HCT116 (cell line): ENCODE measurements around the gene FSD1L. TPM values are rescaled to one million over a fixed set of nuclear protein-coding genes. Genes with fewer than 3 reads are reported as not detected.
"Not testable (repeated sequence)": the region's sequence is repeated elsewhere in the genome, so short reads cannot be mapped to it uniquely, and the experiment has no call there.

ENCODE experiments used
- ATAC-seq: fragments of 200-7000 bp; cut with Tn5 transposase; 2 replicates; pipeline ENCODE4 v1.9.1; 2020; ENCODE audit warnings: mild to moderate bottlenecking, moderate library complexity
- BruUV-seq: library from RNA; stranded (reverse); fragments of 400-500 nt; replicated peaks from 2 replicates; lab custom pipeline; 2021; lab: Mats Ljungman, UMichigan
- CTCF ChIA-PET: fragments of 300-600 bp; sonication (Branson Sonifier 250); formaldehyde crosslinking; loops from one replicate; lab custom pipeline; 2021; ENCODE audit warnings: antibody characterized with exemption; lab: Charles Lee
- POLR2A ChIA-PET: fragments of 300-600, 350-600 bp; sonication (Branson Sonifier 250); formaldehyde crosslinking; loops from one replicate; lab custom pipeline; 2021; ENCODE audit warnings: antibody characterized with exemption; lab: Charles Lee
- RAD21 ChIA-PET, 2 experiments: fragments of 300-600 bp; sonication (Branson Sonifier 250); formaldehyde crosslinking; loops; one replicate each; lab custom pipeline; 2023; ENCODE audit warnings: low total read pairs in 2 of 2; ENCODE audit not compliant: uncharacterized antibody in 2 of 2, unreplicated experiment in 2 of 2, low non-redundant PET in 1 of 2; lab: Charles Lee
- DNase-seq: peaks from one replicate; pipeline ENCODE4 v3.0.0-alpha.2; 2010; ENCODE audit warnings: low read depth, low spot score
- H2AFZ ChIP-seq: fragments of 200-600 bp; shearing (Covaris generic), sonication (generic); 2 replicates; pipeline ENCODE4 v1.6.1; 2017; ENCODE audit warnings: low read depth, mixed run types, mixed read lengths, antibody characterized with exemption, low read length; ENCODE audit not compliant: poor library complexity, severe bottlenecking
- H3K27ac ChIP-seq: 2 replicates; pipeline ENCODE4 v1.5.1; 2012; ENCODE audit warnings: low read depth, low read length
- H3K27me3 ChIP-seq: fragments of 200-600 bp; sonication (generic); 2 replicates; pipeline ENCODE4 v1.6.1; 2016; ENCODE audit warnings: mixed run types, low read length, mixed read lengths; ENCODE audit not compliant: insufficient read depth
- H3K36me3 ChIP-seq, 2 experiments: fragments of 200-500 bp in 1 of 2; fragments of 200-600 bp in 1 of 2; sonication (Bioruptor generic) in 1 of 2; sonication (generic) in 1 of 2; 2 replicates each; pipeline versions ENCODE4 v1.5.1 to v1.6.1; 2014 to 2016; ENCODE audit warnings: low read length in 2 of 2, inconsistent platforms in 1 of 2, mixed read lengths in 1 of 2, mixed run types in 1 of 2; ENCODE audit not compliant: insufficient read depth in 2 of 2, control insufficient read depth in 1 of 2
- H3K4me1 ChIP-seq, 2 experiments: fragments of 200-600 bp in 1 of 2; sonication (generic) in 1 of 2; 2 replicates each; pipeline versions ENCODE4 v1.5.1 to v1.6.1; 2012 to 2017; ENCODE audit warnings: low read length in 2 of 2, inconsistent platforms in 1 of 2, mild to moderate bottlenecking in 1 of 2, mixed read lengths in 1 of 2, mixed run types in 1 of 2, moderate library complexity in 1 of 2; ENCODE audit not compliant: insufficient read depth in 2 of 2, control insufficient read depth in 1 of 2
- H3K4me2 ChIP-seq: fragments of 200-600 bp; sonication (generic); 2 replicates; pipeline ENCODE4 v1.6.1; 2017; ENCODE audit warnings: mixed run types, low read length, mixed read lengths
- H3K4me3 ChIP-seq, 2 experiments: fragments of 200-600 bp in 1 of 2; sonication (generic) in 1 of 2; replicated peaks in 1 of 2; 2 replicates each; pipeline ENCODE4 v1.5.1; 2011 to 2016; ENCODE audit warnings: low read length in 2 of 2, control low read depth in 1 of 2, low read depth in 1 of 2, mild to moderate bottlenecking in 1 of 2, mixed read lengths in 1 of 2, mixed run types in 1 of 2
- H3K79me2 ChIP-seq: fragments of 200-600 bp; sonication (generic); 2 replicates; pipeline ENCODE4 v1.6.1; 2017; ENCODE audit warnings: mild to moderate bottlenecking, mixed run types, low read length, moderate library complexity, mixed read lengths; ENCODE audit not compliant: insufficient read depth
- H3K9ac ChIP-seq: fragments of 200-600 bp; sonication (generic); 2 replicates; pipeline ENCODE4 v1.6.1; 2016; ENCODE audit warnings: low read length, mixed read lengths
- H3K9me2 ChIP-seq: fragments of 200-600 bp; sonication (generic), shearing (Covaris generic); 2 replicates; pipeline ENCODE4 v1.6.1; 2017; ENCODE audit warnings: mixed run types, mild to moderate bottlenecking, moderate library complexity; ENCODE audit not compliant: insufficient read depth
- H3K9me3 ChIP-seq, 2 experiments: fragments of 200-500 bp in 1 of 2; fragments of 200-600 bp in 1 of 2; sonication (Bioruptor generic) in 1 of 2; sonication (generic) in 1 of 2; 2 replicates each; pipeline ENCODE4 v1.6.1; 2014 to 2017; ENCODE audit warnings: low read length in 2 of 2, mixed read lengths in 2 of 2, inconsistent platforms in 1 of 2, low read depth in 1 of 2, mild to moderate bottlenecking in 1 of 2, mixed run types in 1 of 2, moderate library complexity in 1 of 2; ENCODE audit not compliant: control insufficient read depth in 1 of 2, insufficient read depth in 1 of 2
- H4K20me1 ChIP-seq: fragments of 200-600 bp; sonication (generic), shearing (Covaris generic); 2 replicates; pipeline ENCODE4 v1.6.1; 2017; ENCODE audit warnings: mixed run types, mild to moderate bottlenecking, moderate library complexity; ENCODE audit not compliant: insufficient read depth
- ATF3 ChIP-seq: IDR thresholded peaks from 2 replicates; pipeline ENCODE4 v1.6.1; 2012
- CBX3 ChIP-seq: IDR thresholded peaks from 2 replicates; pipeline ENCODE4 v1.6.1; 2012; ENCODE audit warnings: low read depth
- CEBPB ChIP-seq: IDR thresholded peaks from 2 replicates; pipeline ENCODE4 v1.6.1; 2012; ENCODE audit warnings: low read depth
- EZH2 ChIP-seq: fragments of 200-600 bp; sonication (generic); IDR thresholded peaks from 2 replicates; pipeline ENCODE4 v1.6.1; 2017; ENCODE audit warnings: antibody characterized with exemption, mixed run types
- JUND ChIP-seq: IDR thresholded peaks from 2 replicates; pipeline ENCODE4 v1.6.1; 2012
- SP1 ChIP-seq: IDR thresholded peaks from 2 replicates; pipeline ENCODE4 v1.6.1; 2012; ENCODE audit warnings: low read depth
- TCF7L2 ChIP-seq: IDR thresholded peaks from 2 replicates; pipeline ENCODE4 v1.7.0; 2011; ENCODE audit warnings: borderline replicate concordance, inconsistent platforms; ENCODE audit not compliant: insufficient read depth, insufficient read length; ENCODE audit errors: extremely low read depth
- ZBTB33 ChIP-seq: IDR thresholded peaks from 2 replicates; pipeline ENCODE4 v1.6.1; 2011; ENCODE audit warnings: mild to moderate bottlenecking, low read length, moderate library complexity; ENCODE audit not compliant: insufficient replicate concordance; ENCODE audit errors: extremely low read depth
- ZFX ChIP-seq: fragments of 450-650 bp; IDR thresholded peaks from 2 replicates; pipeline ENCODE4 v1.6.1; 2017
- intact Hi-C: fragments of 100-400 bp; cut with micrococcal nuclease; formaldehyde crosslinking; loops from 2 replicates; pipeline ENCODE4 v1.10.0; 2022
- total RNA-seq: library from RNA; stranded (reverse); gene quantifications from one replicate; pipeline ENCODE4 v1.2.1, GENCODE V29; 2021; ENCODE audit not compliant: unreplicated experiment

The FSD1L gene
- total RNA-seq, 1 experiment from 2014 or later: 5.5 TPM

DNA sequence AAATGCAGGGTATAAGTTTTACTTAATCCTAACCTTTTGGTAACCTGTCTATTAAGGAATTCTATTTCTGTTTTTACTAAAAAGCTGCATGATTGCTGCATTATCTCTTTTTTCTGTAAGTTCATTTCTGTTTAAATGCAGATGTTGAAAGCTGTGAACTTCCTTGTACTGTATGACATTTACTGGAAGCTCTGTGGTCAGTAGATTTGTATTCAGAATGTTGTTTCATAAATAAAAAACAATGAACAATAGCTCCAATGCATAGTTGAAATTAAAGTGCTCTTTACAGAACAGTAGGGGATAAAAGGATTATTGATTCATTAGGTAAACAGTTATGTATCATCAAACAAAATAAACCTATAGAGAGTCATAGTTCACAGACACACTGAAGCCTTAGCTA, 63.6 kb downstream of the FSD1L start:
- intact Hi-C loops: no loop called here
- no TSS peak for BruUV-seq
- H3K9me2 ChIP-seq: no peaks in the 10 kb centered on the region
- H3K4me3 ChIP-seq: no peak overlapping the region
- DNase-seq: no peak
- RAD21 ChIA-PET: no interaction called here
- no peaks in the 10 kb centered on the region for H3K9me3 ChIP-seq
- no peaks in the 10 kb centered on the region for H3K4me1 ChIP-seq
- no peak overlapping the region for H3K4me2 ChIP-seq
- TF ChIP-seq TCF7L2 (no peak), CBX3 (no peak), EZH2 (no peak), CEBPB (no peak)
- H3K27ac ChIP-seq: no peak overlapping the region
- POLR2A ChIA-PET: no interaction called here
- no peak overlapping the region for H2AFZ ChIP-seq
- no peaks in the 10 kb centered on the region for H4K20me1 ChIP-seq
- no peaks in the 10 kb centered on the region for H3K79me2 ChIP-seq
- no peaks in the 10 kb centered on the region for H3K36me3 ChIP-seq
- H3K9ac ChIP-seq: no peak overlapping the region
- CTCF ChIA-PET: no interaction called here
- no peaks in the 10 kb centered on the region for H3K27me3 ChIP-seq
- no peak for ATAC-seq

- Histone ChIP-seq H3K9ac (no peak overlapping the region), H3K79me2 (no peaks in the 10 kb centered on the region), H3K27me3 (no peaks in the 10 kb centered on the region), H3K4me2 (no peak overlapping the region), H2AFZ (no peak overlapping the region), H3K36me3 (no peaks in the 10 kb centered on the region), H3K9me2 (no peaks in the 10 kb centered on the region)
- DNase-seq: no peak
- POLR2A ChIA-PET: no interaction called here
- intact Hi-C loops: no loop called here
- BruUV-seq: no TSS peak
- TF ChIP-seq ZFX (no peak), SP1 (no peak), ATF3 (no peak), JUND (no peak), ZBTB33 (no peak), CBX3 (no peak)
- TF ChIP-seq, all 23 proteins: peak for 0
- Histone ChIP-seq H3K4me1 (no peaks in the 10 kb centered on the region), H3K4me3 (no peak overlapping the region), H3K9me3 (no peaks in the 10 kb centered on the region), H3K27ac (no peak overlapping the region), H4K20me1 (no peaks in the 10 kb centered on the region)
- ChIA-PET RAD21 (no interaction called here), CTCF (no interaction called here)
- no peak for ATAC-seq
These were observed 68.1 kb downstream of the FSD1L start for GRCh38 chr9:105515811-105516413.

DNA sequence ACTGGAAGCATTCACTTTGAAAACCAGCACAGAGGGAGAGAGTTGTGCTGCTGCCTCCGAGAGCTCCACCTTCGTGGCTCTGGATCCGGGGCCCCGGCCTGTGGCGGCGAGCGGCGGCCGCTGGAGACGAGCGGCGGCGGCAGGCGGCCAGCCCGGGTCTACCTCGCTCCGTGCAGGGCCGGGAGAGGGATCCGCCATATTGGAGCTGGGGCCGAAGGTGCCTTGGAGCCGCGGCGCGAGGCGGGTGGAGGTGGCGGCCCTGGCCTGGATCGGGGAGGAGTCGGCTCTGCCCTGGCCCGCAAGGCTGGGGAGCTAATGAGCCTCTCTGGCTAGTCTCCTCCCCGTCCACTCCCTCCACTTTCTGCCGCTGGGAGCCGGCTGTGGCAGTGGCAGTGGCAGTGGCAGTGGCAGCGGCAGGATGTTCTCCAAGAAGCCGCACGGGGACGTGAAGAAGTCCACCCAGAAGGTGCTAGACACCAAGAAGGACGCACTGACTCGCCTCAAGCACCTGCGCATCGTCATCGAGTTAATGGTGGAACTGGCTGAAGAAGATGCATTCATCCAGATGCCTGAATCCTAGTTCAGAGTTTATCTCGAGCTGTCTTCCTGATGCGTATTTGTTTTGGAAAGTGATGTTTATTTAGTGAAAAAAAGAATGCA, 72.0 kb downstream of the FSD1L start:
- POLR2A ChIA-PET, H3K9me3 ChIP-seq, H3K79me2 ChIP-seq, H3K27me3 ChIP-seq, H4K20me1 ChIP-seq, H2AFZ ChIP-seq, H3K36me3 ChIP-seq, intact Hi-C loops, DNase-seq, H3K27ac ChIP-seq, H3K4me1 ChIP-seq, H3K9ac ChIP-seq, H3K9me2 ChIP-seq, RAD21 ChIA-PET, BruUV-seq, CTCF ChIA-PET, H3K4me2 ChIP-seq: not testable (repeated sequence)
- peak overlapping the region; percentile 23 to 28; a peak in 1 of 4 replicates for H3K4me3 ChIP-seq
- ATAC-seq: peak; percentile 76
